Natural killer cell treated with Interleukin-12 subunit alpha and Interleukin-12 subunit beta and Interleukin-15 and Interleukin-18, amount 100 ng/mL, for 72 hours (primary cell): ENCODE results near the gene SMG6. TPM values are rescaled to one million over a fixed set of nuclear protein-coding genes. Genes with fewer than 3 reads are reported as not detected.
"Not testable (repeated sequence)": the region's sequence is repeated elsewhere in the genome, so short reads cannot be mapped to it uniquely, and the experiment has no call there.

ENCODE experiments used
- ATAC-seq, 2 donors: fragments of 150-1000 bp; cut with Tn5 transposase in 1 of 2; sonication (Bioruptor Pico), chemical (Tn5 transposase) in 1 of 2; 2 replicates each; pipeline ENCODE4 v1.10.0; 2021
- DNase-seq: peaks from one replicate; pipeline ENCODE4 v3.0.0; 2022; ENCODE audit warnings: low spot score
- H3K27ac Mint-ChIP-seq, 2 donors: 1 replicate in 1 of 2; 2 replicates in 1 of 2; pipeline ENCODE4 v1.8.0; 2022; ENCODE audit warnings: mixed read lengths in 2 of 2, mild to moderate bottlenecking in 1 of 2, moderate library complexity in 1 of 2
- H3K27me3 Mint-ChIP-seq, 2 donors: 1 replicate in 1 of 2; 2 replicates in 1 of 2; pipeline ENCODE4 v1.8.0; 2022; ENCODE audit warnings: mixed read lengths in 2 of 2
- H3K36me3 Mint-ChIP-seq: one replicate; pipeline ENCODE4 v1.8.0; 2022; ENCODE audit warnings: mixed read lengths
- H3K4me1 Mint-ChIP-seq, 2 donors: 1 replicate in 1 of 2; 2 replicates in 1 of 2; pipeline ENCODE4 v1.8.0; 2022; ENCODE audit warnings: low read depth in 2 of 2, mixed read lengths in 2 of 2, mild to moderate bottlenecking in 1 of 2
- H3K4me3 Mint-ChIP-seq: one replicate; pipeline ENCODE4 v1.8.0; 2022; ENCODE audit warnings: mixed read lengths
- H3K9me3 Mint-ChIP-seq: 2 replicates; pipeline ENCODE4 v1.8.0; 2022; ENCODE audit warnings: mixed read lengths
- total RNA-seq, 2 donors: library from RNA; stranded (reverse); gene quantifications; one replicate each; pipeline ENCODE4 v1.2.3, GENCODE V29; 2022

SMG6 gene
- total RNA-seq, 2 donors from 2014 or later: 33.6 to 74.7 TPM

GRCh38 chr17:2155573-2155972 lies 148.0 kb downstream of the SMG6 start:
- DNase-seq (no peak), ATAC-seq (no peak)
- peak overlapping the region in 1 of 2 donors; percentile 83 for H3K27ac Mint-ChIP-seq
- peaks cover 8% of the 10 kb centered on the region for H3K36me3 Mint-ChIP-seq
- H3K4me1 Mint-ChIP-seq: peaks cover 36 to 41% of the 10 kb centered on the region in 2 donors
- H3K4me3 Mint-ChIP-seq: no peak overlapping the region
- H3K27me3 Mint-ChIP-seq: no peaks in the 10 kb centered on the region
- no peaks in the 10 kb centered on the region for H3K9me3 Mint-ChIP-seq

GRCh38 chr17:2151358-2152033 lies 152.1 kb downstream of the SMG6 start:
- Mint-ChIP-seq H3K9me3 (no peaks in the 10 kb centered on the region), H3K4me3 (no peak overlapping the region), H3K27me3 (no peaks in the 10 kb centered on the region), H3K27ac (no peak overlapping the region), H3K36me3 (peaks cover 8% of the 10 kb centered on the region), H3K4me1 (peaks cover 7 to 16% of the 10 kb centered on the region in 2 donors)
- DNase-seq (no peak), ATAC-seq (no peak)

- Mint-ChIP-seq H3K4me1 (peaks cover 7 to 16% of the 10 kb centered on the region in 2 donors), H3K4me3 (no peak overlapping the region), H3K9me3 (no peaks in the 10 kb centered on the region), H3K36me3 (peaks cover 8% of the 10 kb centered on the region), H3K27ac (no peak overlapping the region), H3K27me3 (no peaks in the 10 kb centered on the region)
- DNase-seq: no peak
- no peak for ATAC-seq
These were observed 152.8 kb downstream of the SMG6 start for GRCh38 chr17:2150806-2151205.

- Mint-ChIP-seq H3K4me1 (peaks cover 0 to 9% of the 10 kb centered on the region in 2 donors), H3K27ac (no peak overlapping the region), H3K9me3 (no peaks in the 10 kb centered on the region), H3K27me3 (no peaks in the 10 kb centered on the region), H3K36me3 (peaks cover 8% of the 10 kb centered on the region), H3K4me3 (no peak overlapping the region)
- ATAC-seq (no peak), DNase-seq (no peak)
These were observed 153.7 kb downstream of the SMG6 start for GRCh38 chr17:2149934-2150333.

GRCh38 chr17:2146132-2146871 lies 157.3 kb downstream of the SMG6 start:
- no peak overlapping the region for H3K4me3 Mint-ChIP-seq
- H3K4me1 Mint-ChIP-seq: peaks cover 6 to 8% of the 10 kb centered on the region in 2 donors

GRCh38 chr17:2144701-2145100 lies 158.9 kb downstream of the SMG6 start:
- ATAC-seq (no peak), DNase-seq (no peak)
- Mint-ChIP-seq H3K4me1 (peaks cover 6% of the 10 kb centered on the region in 2 donors), H3K9me3 (no peaks in the 10 kb centered on the region), H3K27me3 (no peaks in the 10 kb centered on the region), H3K27ac (no peak overlapping the region), H3K36me3 (no peaks in the 10 kb centered on the region), H3K4me3 (no peak overlapping the region)

More at GRCh38 chr17:2146132-2146871, 157.3 kb downstream of the SMG6 start:
- no peaks in the 10 kb centered on the region for H3K27me3 Mint-ChIP-seq
- DNase-seq (no peak), ATAC-seq (no peak)
- H3K27ac Mint-ChIP-seq: no peak overlapping the region
- H3K9me3 Mint-ChIP-seq: no peaks in the 10 kb centered on the region
- no peaks in the 10 kb centered on the region for H3K36me3 Mint-ChIP-seq

- no peaks in the 10 kb centered on the region for H3K27me3 Mint-ChIP-seq
- H3K36me3 Mint-ChIP-seq: no peaks in the 10 kb centered on the region
- ATAC-seq (no peak), DNase-seq (no peak)
- no peak overlapping the region for H3K27ac Mint-ChIP-seq
- peaks cover 9 to 13% of the 10 kb centered on the region in 2 donors for H3K4me1 Mint-ChIP-seq
- H3K4me3 Mint-ChIP-seq: no peak overlapping the region
- no peaks in the 10 kb centered on the region for H3K9me3 Mint-ChIP-seq
These were observed 160.3 kb downstream of the SMG6 start for GRCh38 chr17:2143332-2143731.

GRCh38 chr17:2142682-2143081 lies 160.9 kb downstream of the SMG6 start:
- not testable (repeated sequence) for ATAC-seq, H3K27me3 Mint-ChIP-seq, DNase-seq, H3K27ac Mint-ChIP-seq, H3K9me3 Mint-ChIP-seq, H3K4me3 Mint-ChIP-seq, H3K36me3 Mint-ChIP-seq
- H3K4me1 Mint-ChIP-seq: peaks cover 15 to 20% of the 10 kb centered on the region in 2 donors

GRCh38 chr17:2140683-2141082 lies 162.9 kb downstream of the SMG6 start:
- no peak overlapping the region for H3K27ac Mint-ChIP-seq
- ATAC-seq (no peak), DNase-seq (no peak)
- H3K27me3 Mint-ChIP-seq: no peaks in the 10 kb centered on the region
- H3K36me3 Mint-ChIP-seq: no peaks in the 10 kb centered on the region
- peaks cover 24 to 29% of the 10 kb centered on the region in 2 donors for H3K4me1 Mint-ChIP-seq
- no peaks in the 10 kb centered on the region for H3K9me3 Mint-ChIP-seq
- H3K4me3 Mint-ChIP-seq: no peak overlapping the region

GRCh38 chr17:2138761-2139160 lies 164.8 kb downstream of the SMG6 start:
- no peaks in the 10 kb centered on the region for H3K9me3 Mint-ChIP-seq
- no peaks in the 10 kb centered on the region for H3K36me3 Mint-ChIP-seq
- H3K27me3 Mint-ChIP-seq: no peaks in the 10 kb centered on the region

GRCh38 chr17:2138318-2138717 lies 165.3 kb downstream of the SMG6 start:
- peak; percentile 63 for DNase-seq
- ATAC-seq: peak; percentile 85 to 94
- Mint-ChIP-seq H3K4me3 (peak overlapping the region; percentile 6), H3K27ac (peak overlapping the region; percentile 55 to 92), H3K9me3 (no peaks in the 10 kb centered on the region), H3K27me3 (no peaks in the 10 kb centered on the region), H3K36me3 (no peaks in the 10 kb centered on the region), H3K4me1 (peaks cover 24 to 27% of the 10 kb centered on the region in 2 donors)

More at GRCh38 chr17:2138761-2139160, 164.8 kb downstream of the SMG6 start:
- H3K4me3 Mint-ChIP-seq: no peak overlapping the region
- ATAC-seq (no peak), DNase-seq (no peak)
- peaks cover 24 to 29% of the 10 kb centered on the region in 2 donors for H3K4me1 Mint-ChIP-seq
- H3K27ac Mint-ChIP-seq: peak overlapping the region; percentile 55 to 92

GRCh38 chr17:2137342-2138098 lies 166.1 kb downstream of the SMG6 start:
- no peaks in the 10 kb centered on the region for H3K36me3 Mint-ChIP-seq
- H3K4me1 Mint-ChIP-seq: peaks cover 22 to 24% of the 10 kb centered on the region in 2 donors
- ATAC-seq (no peak), DNase-seq (no peak)
- H3K4me3 Mint-ChIP-seq: peak overlapping the region; percentile 6
- no peaks in the 10 kb centered on the region for H3K9me3 Mint-ChIP-seq
- H3K27ac Mint-ChIP-seq: peak overlapping the region; percentile 55 to 92
- H3K27me3 Mint-ChIP-seq: no peaks in the 10 kb centered on the region

GRCh38 chr17:2136241-2136640 lies 167.3 kb downstream of the SMG6 start:
- Mint-ChIP-seq H3K4me3 (no peak overlapping the region), H3K9me3 (no peaks in the 10 kb centered on the region), H3K27me3 (no peaks in the 10 kb centered on the region), H3K36me3 (no peaks in the 10 kb centered on the region), H3K27ac (no peak overlapping the region), H3K4me1 (peaks cover 22 to 24% of the 10 kb centered on the region in 2 donors)
- DNase-seq (no peak), ATAC-seq (no peak)

- Mint-ChIP-seq H3K36me3 (no peaks in the 10 kb centered on the region), H3K27ac (no peak overlapping the region), H3K27me3 (no peaks in the 10 kb centered on the region), H3K4me3 (no peak overlapping the region), H3K9me3 (no peaks in the 10 kb centered on the region), H3K4me1 (peaks cover 13 to 14% of the 10 kb centered on the region in 2 donors)
- ATAC-seq: no peak
- DNase-seq: no peak
These were observed 175.6 kb downstream of the SMG6 start for GRCh38 chr17:2128011-2128410.
